Measurements from ENCODE around the gene PIK3C2G.

PIK3C2G gene

DNA sequence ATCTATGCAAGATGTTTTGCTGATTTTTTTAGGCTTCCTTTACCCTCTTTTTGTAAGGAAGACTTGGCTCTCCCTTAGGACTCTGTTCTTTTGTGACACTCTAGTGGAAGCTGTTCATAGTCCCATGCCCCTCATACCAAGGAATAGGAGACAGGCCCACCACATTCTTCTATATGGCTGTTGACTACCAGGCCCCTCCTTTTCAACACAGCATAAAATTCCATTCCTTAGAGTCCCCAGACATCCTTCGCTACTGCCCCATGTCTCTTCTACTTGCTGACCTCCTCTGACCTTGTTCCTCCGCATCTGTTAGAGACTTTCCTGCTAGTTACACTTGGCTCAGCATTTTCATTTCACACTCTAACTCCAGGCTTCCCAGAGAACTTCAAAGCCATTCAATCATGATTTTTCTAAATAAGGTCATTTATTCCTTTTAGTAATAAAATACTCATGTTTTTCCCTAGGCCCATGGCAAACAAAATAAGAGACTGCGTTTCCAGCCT, 9.7 kb downstream of the PIK3C2G start:
- DNase-seq (ENCODE audit: low read depth) = no peak

DNA sequence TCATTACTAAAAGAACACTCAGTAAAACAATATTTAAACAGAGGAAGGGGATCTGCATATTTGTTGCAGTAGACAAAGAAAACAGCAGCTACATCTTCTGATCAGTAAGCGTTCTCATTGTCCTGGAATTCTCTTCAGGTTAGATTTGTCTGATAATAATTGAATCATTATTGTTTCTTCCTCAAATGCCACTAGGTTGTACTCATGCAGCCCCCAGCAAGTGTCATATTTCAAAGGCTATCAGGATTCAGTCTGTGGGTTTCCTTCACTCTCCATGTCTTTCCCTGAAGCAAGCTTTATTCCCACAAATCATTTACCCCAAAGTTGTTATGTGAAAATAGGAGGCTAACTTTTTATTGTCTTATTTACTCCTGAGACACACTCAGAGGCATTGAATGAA, 14.7 kb downstream of the PIK3C2G start:
- no peak for DNase-seq (ENCODE audit: low read depth)

DNA sequence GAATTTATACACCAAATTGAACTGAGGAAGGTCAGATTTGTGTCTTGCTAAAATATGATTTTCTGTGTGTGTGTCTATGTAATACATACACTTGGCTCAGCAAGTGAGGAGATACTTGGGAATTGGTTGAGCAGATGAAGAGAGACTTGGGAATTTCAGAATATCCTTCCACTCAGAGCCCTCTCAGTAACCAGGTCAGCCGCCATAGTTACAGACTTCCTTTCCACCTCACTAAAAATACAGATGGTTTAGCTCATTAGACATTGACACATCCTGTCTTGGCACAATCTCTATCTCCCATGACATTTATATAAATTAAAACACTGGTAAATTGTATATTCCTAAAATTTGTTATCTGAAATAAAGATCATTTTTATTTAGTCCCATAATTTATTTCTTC, 15.9 kb downstream of the PIK3C2G start:
- no peak for DNase-seq (ENCODE audit: low read depth)

DNA sequence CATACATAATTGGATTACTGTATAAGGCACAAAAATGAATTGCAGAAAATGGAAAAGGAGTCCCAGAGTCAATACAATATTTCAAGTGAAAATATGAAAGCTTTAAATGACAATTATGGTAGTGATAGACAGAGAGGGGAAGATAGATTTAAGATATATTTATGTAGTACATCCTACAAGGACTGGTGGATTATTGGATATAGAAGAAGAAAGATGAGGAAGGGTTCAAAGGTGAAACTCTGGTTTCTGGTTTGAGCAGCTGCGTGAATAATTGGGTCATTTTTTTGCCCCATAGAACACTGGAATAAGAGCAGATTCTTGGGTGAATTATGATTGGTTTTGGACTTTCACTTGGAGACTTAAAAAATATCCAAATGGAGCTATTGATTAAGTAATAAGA, 19.4 kb downstream of the PIK3C2G start:
- DNase-seq (ENCODE audit: low read depth) = no peak

DNA sequence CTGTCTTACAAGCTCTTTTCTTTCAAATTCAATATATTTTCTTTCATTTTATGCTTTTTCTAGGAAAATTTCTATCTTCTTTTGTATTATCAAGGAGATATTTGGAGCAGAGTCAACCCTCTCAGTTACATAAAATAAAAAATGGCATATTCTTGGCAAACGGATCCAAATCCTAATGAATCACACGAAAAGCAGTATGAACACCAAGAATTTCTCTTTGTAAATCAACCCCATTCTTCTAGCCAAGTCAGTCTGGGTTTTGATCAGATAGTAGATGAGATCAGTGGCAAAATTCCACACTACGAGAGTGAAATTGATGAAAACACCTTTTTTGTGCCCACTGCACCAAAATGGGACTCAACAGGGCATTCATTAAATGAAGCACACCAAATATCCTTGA, 20.6 kb downstream of the PIK3C2G start:
- no peak for DNase-seq (ENCODE audit: low read depth)

DNA sequence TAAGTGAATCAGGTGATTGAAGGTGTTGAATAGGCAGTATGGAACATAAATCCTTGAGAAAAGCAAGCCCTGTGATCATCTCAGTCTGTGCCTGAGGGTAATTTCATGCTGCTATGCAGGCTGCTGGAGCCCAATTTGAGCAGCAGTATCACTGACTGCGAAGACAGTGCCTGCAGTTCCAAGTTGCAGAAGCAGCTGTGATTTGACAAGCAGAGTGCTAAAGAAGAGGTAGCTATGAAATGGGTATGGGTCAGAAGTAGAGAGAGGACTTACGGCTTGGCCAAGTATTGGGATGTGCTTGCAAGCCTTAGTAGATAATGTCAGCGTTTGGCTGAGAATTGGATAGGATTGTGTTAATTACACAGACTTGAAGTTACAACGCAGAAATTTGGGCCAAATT, 22.5 kb downstream of the PIK3C2G start:
- no peak for DNase-seq (ENCODE audit: low read depth)

DNA sequence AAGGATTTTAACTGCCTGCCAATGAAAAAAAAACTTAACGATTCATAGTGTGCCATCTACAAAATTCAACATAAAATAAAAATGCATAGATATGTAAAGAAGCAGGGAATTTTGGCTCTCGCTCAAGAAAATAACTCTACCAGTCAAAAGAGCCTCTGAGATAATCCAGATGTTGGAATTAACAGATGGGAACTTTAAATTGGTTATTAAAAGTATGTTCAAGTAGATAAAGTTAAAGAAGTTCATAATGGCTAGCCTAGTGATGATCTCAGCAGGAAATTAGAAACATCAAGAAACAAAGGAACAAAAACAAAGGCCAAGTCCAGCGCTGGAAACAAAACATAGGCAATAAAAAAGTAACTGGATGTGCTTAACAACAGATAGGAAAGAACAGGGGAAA, 23.1 kb downstream of the PIK3C2G start:
- DNase-seq (ENCODE audit: low read depth) = no peak

DNA sequence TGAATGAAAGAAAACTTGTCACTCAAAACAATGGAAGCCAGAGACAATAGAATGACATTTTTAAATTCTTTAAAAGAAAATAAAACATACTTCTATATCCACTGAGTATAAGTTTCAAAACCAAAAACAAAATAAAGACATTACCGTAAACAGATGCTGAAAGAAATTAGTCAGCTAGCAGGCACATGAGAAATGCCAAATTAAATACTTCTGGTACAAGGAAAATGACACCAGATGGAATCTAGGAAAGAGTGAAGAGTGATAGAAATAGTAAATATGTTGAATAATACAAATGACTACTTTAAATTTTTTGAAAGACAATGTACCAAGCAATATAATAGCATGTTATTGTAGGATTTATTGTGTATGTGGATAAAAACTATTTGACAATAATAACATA, 23.8 kb downstream of the PIK3C2G start:
- DNase-seq (ENCODE audit: low read depth) = no peak

DNA sequence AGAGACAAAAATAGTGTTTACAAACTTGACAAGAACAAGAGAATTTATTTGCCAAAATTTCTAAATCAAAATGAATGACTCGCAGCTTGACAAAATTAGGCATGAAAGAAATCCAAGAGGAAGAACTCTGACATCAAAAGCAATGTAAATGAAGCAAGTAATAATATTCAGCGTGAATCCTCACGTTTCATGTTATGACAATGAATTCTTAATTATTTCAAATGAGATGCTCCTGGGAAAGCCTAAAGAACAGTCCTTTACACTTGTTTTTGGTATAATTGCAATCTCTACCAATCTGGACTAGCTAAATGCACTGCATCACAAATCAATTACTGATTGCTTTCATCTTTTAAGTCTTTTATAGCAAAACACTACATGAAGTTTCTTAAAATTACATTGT, 29.1 kb downstream of the PIK3C2G start:
- DNase-seq (ENCODE audit: low read depth) = no peak

DNA sequence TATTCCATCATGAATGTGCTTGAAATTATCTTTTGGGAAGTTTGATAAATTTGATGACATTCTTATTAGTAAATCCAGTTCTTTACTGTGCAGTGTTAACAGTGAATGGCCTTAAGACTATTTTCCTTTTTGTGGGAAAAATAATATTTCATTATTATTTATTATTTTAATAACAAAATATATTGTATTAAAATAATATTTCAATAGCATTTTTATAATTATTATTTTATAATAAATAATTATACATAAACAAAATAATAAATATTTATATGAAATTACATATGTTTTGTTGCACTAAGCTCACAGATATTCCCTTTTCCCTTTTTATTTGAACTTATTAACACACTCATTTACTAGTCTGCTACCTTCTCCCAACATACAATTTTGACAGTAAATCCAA, 33.6 kb downstream of the PIK3C2G start:
- DNase-seq (ENCODE audit: low read depth) = no peak

DNA sequence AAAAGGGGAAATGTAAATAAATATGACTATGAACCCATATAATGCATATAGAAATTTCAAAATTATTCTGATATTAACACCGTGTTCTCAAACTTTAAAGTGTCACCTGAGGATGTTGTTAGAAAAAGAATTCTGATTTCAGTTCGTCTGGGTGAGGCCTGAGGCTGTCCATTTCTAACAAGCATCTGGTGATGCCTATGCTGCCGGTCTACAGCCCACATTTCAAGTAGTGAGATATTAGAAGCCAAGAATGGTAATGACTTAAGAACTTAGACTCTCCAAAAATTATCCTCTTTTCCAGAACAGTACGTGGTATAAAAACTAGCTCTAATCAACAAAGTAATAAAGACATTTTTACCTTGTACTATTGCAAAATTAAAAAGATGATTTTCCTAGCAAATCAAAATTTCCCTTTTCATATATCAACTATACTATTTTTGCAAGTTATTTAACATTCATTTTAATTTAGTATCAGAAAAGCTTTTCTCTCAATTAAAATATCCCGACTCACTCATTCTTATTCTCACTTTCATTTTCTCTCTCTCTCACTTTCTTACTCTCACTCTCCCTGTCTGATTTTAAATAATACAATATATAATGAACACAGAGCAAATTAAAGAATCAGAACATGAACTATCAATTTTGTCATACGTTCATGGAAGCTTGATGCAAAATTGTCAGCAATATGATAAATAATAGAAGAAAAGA, 35.0 kb downstream of the PIK3C2G start:
- DNase-seq (ENCODE audit: low read depth) = no peak

DNA sequence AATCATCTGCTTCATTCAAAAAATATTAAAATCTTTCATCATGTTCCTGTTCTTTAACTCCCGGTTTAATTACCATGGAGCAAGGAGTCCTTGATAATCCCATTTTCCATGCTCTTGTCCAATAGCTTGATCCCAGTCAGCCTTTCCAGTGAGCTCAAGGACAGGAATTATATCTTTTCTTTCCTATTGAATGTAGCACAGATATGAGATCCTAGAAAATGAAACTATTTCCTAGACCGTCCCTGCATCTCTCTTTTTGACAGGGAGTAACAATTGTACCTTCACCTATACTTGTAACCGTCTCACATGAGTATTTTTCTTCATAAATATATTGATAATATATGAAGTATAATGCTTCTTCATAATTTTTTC, 35.6 kb downstream of the PIK3C2G start:
- no peak for DNase-seq (ENCODE audit: low read depth)

DNA sequence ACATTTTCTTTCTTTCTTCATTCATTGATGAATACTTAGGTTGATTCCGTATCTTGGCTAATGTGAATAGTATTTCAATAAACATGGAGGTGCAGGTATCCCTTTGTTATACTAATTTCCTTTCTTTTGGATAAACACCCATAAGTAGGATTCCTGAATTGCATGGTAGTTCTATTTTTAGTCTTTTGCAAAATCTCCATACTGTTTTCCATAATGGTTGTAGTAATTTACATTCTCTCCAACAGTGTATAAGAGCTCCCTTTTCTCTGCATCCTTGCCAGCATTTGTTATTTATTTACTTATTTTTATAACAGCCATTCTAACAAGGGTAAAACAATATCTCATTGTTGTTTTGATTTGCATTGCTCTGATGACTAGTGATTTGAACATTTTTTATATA, 36.6 kb downstream of the PIK3C2G start:
- DNase-seq (ENCODE audit: low read depth) = no peak

DNA sequence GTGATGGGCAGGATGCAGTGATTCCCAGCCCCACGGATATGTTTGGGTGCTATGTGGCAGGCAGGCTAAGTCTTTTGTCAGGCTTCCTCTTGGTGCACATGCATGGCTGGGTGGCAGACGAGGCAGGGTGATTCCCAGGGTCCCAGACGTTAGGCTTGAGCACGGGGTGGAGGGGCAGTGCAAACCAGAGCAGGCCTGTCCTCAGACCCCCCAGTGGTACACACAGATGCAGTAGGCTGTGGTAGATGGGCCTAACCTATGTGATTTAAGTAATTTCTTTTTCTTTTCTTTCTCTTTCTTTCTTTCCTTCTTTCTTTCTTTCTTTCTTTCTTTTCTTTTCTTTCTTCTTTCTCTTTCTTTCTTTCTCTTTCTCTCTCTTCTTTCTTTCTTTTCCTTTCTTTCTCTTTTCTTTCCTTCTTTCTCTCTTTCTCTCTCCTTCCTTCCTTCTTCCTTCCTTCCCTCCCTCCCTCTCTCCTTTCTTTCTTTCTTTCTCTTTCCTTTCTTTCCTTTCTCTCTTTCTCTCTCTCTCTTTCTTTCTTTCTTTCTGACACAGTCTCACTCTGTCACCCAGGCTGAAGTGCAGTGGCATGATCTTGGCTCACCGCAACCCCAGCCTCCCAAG, 41.6 kb downstream of the PIK3C2G start:
- no peak for DNase-seq (ENCODE audit: low read depth)

DNA sequence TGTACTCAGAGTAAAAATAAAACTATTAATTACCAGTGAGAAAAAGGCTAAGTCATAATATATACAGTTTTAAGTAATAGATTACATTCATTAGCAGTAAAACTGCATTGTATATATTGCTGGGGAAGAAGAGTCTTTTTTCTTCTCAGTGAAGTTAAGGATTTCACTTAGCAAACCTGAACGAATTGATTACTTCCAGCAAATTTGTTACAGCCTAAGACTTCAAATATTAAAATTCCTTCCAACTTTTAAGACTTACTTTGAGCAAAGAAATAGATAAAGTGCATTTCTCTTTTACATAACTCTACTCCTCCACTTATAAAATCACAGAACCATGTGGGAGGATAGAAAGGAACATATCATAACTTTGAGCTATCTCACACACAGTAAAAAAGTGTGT, 43.3 kb downstream of the PIK3C2G start:
- DNase-seq (ENCODE audit: low read depth) = no peak

DNA sequence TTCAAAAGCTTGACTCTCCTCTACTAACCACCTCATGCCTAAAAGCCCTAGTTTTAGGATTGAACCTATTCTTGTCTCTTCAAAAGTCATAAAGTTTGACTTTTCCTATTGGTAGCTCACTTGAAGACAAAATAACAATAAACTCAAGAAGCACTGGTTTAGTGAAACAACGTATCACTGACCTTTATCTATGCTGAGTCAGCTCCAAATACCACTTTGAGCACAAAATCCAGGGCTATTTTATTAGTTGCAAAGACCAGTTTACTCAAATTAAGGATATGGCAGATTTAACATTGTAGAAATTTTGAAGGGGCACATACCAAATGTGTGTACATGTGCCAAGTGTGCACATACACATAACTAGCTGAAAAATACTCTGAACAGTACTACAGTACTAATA, 45.0 kb downstream of the PIK3C2G start:
- no peak for DNase-seq (ENCODE audit: low read depth)

DNA sequence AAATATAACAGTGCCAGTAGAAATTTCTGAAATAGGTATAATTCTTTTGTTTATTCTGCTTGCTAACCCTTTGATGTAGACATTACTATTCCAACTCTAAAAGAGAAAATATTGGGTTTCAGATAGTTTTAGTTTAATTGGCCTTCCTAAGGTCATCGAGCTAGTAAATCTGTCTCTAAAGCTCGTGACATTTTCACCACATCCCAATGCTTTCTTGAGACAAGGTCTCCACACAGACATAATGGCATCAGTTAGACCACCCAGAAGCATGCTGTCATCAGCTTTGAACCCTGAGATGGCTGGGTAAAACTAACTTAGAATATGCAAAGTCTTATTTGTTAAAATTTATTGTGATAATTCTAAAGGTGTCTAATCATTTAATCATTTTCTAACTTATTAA, 52.0 kb downstream of the PIK3C2G start:
- no peak for DNase-seq (ENCODE audit: low read depth)

DNA sequence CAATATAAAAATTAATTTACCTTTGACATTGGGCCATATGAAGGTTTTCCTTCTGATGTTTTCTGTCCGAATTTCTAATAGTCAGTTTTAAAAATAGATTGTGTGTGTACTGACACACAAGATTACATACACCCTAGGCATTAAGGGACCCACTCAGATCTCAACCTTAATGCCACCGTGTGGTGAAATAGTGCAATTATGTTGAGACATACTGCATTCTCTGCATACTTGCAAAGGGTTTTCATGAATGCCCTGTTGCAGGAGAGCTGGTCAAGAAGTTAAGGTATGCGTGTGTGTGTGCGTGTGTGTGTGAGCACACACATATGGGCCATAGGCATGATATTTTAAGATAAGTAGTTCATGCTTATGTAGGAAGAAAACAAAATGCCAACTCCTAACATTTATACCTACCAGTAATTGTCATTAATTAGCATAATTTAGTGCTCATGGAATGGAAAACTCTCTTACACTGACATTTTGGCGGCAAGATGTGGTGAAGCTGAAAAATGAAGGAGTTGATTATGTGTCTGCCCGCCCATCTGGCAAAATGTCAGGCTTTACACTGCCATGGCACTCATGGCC, 58.8 kb downstream of the PIK3C2G start:
- DNase-seq (ENCODE audit: low read depth) = no peak

DNA sequence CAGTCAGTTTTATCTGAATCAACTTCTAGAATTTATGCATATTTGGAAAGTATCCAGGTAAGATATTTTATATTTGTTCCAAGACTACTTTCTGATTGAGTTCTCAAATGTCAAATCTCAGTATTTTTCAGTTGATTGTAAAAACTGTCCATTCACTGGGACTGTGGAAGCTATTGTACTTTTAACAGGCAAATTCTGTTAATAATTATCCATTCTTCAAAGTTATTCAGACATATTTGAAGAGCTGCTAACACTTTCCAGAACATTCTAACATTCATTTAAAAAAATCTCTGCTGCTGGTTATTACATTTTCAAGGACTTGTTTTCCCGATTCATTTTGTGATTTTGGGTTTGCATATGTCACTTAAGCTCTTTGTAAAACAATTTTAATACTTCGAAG, 59.7 kb downstream of the PIK3C2G start:
- no peak for DNase-seq (ENCODE audit: low read depth)

DNA sequence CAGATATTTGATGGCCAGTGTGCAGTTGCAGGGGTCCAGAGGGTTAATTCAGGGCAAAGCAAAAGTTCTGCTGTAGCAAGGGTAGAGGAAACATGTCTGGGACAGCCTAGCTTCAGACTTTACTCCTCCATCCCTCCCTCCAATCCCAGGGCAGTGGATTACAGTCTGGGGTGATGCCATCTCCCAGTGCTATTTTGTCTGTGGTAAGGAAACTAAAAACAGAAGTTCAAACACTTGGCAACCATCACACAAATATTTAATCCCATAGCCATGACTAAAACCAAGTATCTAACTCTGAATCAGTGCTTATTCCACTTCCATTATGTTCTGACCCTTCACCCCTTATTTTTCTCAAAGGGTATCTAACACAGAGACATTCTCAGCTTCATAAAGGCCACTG, 61.8 kb downstream of the PIK3C2G start:
- no peak for DNase-seq (ENCODE audit: low read depth)

DNA sequence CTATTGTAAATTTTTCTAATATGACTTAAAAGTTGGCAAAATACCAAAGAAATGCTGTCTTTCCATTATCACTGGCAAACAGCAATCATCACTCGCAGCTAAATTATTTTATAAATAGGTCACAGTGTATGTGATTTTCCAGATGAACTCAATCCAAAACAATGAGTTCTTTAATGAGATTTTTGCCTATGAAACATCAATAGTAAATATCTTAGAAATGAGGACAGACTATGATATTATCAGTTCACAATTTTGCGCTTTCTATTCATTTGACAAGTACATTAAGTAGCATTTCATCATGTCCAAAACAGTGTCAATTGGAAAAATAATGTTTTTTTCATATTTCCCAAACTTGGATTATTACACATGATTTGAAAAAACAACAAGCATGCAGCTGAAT, 65.7 kb downstream of the PIK3C2G start:
- no peak for DNase-seq (ENCODE audit: low read depth)

DNA sequence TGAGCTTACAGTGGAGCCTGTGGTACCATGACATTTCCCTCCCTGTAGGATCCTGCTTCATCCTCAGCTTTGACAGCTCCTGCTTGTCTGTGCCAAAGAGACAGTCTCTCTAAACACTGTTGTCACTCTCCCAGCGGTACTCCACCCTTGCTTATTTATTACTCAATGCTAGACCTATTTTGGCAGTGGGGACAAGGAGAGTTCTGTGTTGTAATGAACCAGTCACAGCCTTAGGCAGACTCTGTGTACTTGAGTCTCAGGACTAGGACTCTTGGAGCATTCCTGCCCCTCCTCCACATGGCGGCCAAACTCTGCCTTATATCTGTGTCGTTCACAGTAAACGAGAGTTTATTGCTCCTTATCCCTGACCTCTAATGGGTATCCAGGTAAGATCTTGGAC, 70.9 kb downstream of the PIK3C2G start:
- no peak for DNase-seq (ENCODE audit: low read depth)

DNA sequence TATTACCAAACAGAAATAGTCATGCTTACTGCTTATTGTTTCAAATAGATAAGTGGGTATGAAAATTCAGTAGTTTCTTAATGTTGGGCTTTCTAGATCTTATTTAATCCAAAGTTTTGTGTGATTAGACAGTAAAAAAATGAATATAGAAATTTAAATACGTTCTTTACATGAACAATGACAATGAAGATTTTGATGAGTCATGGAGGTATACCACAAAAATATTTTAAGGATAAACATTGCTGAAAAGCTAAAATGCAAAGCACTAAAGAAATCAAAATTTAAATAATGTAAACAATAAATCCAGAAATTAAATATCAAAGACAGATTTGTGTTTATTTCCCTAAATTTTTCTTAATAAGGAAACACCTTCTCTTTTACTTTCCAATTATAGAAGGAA, 78.3 kb downstream of the PIK3C2G start:
- DNase-seq (ENCODE audit: low read depth) = no peak

DNA sequence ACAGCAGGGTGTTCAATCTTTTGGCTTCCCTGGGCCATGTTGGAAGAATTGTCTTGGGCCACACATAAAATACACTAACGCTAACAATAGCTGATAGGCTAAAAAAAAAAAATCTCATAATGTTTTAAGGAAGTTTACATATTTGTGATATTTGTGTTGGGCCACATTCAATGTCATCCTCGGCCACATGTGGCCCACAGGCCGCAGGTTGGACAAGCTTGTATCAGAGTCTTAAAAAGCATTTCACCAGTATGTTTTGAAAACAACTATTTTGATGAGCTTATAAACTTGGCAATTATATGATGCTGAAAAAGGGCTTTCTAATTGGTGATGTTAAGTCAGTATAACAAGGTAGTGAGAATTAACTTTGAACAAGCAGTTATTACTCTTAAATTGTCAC, 78.9 kb downstream of the PIK3C2G start:
- DNase-seq (ENCODE audit: low read depth) = no peak

All from activated T-cell treated with anti-CD3 and anti-CD28 coated beads for 48 hours (primary cell).